HG02981 (cell line): ENCODE results near the gene WNT6.
A peak's percentile ranks its signal among the peaks of the same experiment; 100 is the strongest.

Experiments
- ATAC-seq: cut with Tn5 transposase; IDR thresholded peaks from one replicate; pipeline ENCODE4 v1.9.1; 2021; ENCODE audit warnings: mild to moderate bottlenecking, moderate library complexity; ENCODE audit not compliant: unreplicated experiment

WNT6 gene

DNA sequence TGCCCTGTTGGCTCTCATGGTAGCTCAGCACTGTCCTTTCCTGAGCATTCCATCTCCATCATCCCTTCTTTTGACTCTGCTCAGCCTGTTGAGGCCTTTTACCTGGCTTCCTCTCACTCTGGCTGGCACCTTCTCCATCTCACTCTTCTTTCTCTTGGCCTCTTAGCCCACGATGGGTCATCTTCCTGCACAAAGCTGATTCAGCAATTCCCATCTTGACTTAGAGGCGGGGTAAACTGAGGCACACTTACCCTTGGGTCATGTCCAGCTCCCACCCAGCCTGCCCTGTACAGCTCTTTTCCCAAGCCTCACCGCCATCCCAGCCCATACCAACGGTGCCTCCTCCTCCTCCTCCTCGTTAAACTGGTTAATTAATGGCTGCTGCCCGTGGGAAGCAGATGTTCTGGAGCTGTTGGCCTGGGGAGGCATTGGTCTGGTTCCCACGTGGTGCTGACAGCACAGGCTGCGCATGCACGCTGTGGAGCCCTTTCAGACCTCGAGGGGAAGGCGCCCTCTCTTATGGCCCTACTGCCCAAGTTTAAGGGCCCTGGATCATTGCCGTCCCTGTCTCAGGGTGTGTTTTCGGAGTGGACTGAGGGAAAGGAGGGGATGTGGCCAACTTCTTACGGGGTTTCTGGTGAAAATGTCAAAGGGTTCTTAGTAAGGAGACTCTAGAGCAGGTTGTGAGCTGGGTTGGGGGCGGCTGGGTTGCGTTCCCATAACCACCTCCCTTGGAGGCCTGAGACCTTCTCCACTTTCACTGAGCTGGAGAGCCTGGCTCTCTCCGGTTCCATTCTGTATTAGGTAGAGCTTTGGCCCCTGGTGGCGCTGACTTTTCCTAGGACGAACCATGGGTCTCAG, 31.9 kb downstream of the WNT6 start:
- no peak for ATAC-seq

DNA sequence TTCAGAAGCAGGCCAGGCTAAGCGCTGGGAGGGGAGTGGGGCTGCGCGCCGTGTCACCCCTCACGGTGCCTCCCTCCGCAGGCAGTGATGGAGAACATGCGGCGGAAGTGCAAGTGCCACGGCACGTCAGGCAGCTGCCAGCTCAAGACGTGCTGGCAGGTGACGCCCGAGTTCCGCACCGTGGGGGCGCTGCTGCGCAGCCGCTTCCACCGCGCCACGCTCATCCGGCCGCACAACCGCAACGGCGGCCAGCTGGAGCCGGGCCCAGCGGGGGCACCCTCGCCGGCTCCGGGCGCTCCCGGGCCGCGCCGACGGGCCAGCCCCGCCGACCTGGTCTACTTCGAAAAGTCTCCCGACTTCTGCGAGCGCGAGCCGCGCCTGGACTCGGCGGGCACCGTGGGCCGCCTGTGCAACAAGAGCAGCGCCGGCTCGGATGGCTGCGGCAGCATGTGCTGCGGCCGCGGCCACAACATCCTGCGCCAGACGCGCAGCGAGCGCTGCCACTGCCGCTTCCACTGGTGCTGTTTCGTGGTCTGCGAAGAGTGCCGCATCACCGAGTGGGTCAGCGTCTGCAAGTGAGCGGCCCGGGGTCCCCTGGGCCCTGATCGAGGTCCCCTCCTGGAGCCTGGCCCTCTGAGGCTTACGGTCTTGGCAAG, 33.2 kb downstream of the WNT6 start:
- peak; percentile 42 for ATAC-seq

DNA sequence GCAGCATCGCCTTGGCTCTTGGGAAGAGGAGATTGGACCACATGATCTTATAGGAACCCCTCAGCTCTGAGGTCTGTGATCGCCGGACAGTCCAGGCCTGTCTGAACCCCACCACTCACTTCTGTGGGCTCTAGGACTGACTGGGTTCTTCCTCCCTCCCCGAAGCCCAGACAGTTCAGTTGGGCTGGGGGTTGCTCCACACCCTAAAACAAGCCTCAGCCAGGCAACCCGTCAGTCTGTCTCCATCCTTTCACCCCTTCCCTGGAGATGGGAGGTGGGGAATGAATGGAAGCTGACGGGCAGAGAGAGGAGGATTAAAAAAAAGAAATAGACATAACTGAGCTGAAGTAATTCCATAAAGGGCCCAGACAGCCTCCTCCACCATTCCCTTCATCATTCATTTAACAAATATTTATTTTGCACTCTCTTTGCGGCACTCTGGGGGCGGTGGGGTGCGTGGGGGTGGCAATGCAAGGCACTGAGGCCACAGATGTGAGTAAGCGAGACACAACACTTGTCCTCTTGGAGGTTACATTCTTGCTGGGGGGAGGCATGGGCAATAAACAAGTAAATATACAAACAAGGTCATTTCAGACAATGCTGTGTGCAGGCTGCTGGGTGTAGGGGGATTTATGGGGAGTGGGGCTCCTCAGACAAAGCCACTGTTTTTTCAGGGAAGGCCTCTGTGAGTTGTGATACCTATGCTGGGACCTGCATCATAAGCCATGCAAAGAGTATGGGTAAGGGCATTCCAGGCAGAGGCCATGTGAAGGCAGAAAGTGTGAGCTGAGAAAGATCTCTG, 33.9 kb downstream of the WNT6 start:
- ATAC-seq: no peak

DNA sequence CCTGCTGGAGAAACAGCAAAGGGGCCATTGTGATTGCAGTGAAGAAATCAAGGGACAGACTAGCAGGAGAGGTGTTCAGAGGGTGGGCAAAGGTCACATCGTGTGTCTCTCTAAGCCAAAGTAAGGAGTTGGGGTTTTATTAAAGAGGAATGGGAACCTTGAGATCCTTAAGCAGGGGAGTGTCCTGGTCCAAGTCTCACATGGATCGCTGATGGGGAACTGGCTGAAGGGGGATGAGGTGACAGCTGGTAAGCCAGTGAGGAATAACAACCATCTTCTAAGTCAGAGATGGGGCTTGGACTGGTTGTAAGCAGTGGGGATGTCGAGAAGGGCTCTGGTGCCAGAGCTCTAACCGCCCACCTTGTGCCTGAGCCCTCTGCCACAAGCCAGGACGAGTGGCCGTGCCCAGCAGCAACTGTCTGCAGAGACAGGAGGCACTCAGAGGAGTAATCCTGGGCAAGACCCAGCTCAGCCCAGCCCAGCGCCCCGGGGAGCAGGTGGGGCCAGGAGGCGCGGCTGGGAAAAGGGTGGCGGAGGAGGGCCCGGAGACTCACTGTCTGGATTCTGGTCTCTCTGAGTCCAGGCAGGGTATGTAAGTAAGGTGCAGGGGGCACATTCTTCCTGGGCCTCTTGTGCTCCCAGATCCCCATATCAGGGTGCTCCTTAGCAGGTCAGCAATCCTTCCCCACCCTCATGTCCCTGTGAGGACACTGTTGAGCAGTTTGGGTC, 34.7 kb downstream of the WNT6 start:
- ATAC-seq: no peak

DNA sequence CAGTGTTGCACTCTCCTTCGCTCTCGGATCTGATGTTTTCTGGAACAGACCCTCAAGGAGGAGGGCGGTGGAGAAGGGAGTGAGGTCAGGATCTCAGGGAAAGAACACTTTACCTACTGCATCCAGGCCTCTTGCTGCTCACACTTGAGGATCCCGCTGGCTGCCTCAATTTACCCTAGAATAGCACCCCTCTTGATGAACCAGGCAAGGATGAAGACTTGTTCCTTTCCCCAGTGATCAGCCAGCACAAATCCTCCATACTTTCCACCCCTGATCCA, 35.2 kb downstream of the WNT6 start:
- ATAC-seq: no peak

GRCh38 chr2:218895326-218895725, 35.7 kb downstream of the WNT6 start:
- ATAC-seq: no peak

DNA sequence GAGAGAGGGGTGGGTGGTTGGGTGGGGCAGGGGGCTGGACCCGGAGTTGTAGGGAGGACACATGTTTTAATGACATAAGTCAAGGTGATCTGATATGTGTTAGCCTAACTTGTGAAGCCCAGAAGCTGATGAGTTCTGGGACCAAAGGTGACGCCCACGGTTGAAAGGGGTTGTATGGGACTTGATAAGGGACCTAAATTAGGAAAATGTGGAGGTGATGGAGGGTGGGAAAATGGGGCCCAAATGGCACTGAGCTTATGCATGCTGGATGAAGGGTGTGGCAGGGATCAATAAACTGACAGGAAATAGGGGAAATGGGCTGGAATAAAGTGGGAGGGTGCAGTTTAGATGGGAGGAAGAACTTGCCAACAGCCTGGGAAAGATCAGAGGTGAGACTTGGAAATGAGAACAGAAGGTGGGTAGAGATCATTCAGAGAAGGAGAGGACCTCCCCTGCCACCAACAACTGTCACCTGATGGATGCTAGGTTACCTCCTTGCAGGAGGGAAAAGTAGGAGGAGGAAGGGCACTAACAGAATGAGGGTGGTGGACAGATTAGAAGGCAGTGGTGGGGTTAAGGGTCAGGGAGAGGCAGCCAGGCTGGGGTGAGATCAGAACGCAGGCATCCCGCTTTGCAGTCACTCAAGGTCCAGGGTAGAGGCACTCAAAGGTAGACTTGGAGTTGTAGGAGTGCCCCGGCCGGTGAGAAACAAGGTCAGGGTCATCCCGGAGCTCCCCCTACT, 36.3 kb downstream of the WNT6 start:
- ATAC-seq: peak; percentile 16

DNA sequence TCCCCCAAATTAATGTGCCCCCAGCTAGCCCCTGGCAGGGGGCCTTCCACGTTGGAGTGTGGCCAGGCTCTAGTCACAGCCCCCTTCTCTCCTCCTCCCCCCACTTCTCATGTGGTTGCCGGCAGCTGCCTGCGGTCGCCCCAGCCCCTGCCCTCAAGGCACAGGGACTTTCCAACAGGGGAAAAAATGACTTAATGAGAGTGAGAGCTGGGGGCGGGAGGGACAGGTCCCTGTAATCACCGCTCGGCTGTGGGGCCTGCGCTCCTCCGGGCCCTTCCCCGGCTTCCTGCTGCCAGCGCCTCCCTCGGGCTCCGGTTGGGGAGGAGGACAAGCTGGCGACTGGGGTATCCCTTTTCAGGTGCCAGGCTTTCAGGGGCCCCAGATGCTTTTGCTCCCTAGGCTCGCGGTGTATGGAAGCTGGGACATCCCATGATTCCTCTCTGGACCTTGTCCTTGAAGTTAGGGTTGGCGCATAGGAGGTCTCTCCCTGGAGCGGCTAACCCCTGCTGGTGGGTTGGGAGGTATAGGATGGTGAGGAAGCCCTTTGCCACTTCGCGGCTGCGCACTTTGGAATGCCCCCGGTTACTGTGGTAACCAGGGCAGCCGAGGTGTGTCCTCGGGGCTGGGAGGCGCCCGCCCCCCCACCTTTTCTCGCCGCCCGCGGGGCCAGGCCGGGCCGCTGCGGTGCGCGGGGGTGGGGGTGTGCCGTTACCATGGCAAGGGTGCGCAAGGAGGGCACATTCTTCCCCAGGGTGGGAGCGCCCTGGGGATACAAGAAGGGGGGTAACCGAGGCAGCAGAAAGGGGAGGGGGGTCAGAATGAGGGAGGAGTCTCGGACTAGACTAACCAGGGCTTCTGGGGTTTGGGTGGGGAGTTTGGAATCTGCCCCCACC, 37.1 kb downstream of the WNT6 start:
- peak; percentile 51 for ATAC-seq

- no peak for ATAC-seq
Measured at GRCh38 chr2:218897394-218898108, 37.9 kb downstream of the WNT6 start.

- ATAC-seq: peak; percentile 31
Measured at GRCh38 chr2:218898109-218898878, 38.7 kb downstream of the WNT6 start.

DNA sequence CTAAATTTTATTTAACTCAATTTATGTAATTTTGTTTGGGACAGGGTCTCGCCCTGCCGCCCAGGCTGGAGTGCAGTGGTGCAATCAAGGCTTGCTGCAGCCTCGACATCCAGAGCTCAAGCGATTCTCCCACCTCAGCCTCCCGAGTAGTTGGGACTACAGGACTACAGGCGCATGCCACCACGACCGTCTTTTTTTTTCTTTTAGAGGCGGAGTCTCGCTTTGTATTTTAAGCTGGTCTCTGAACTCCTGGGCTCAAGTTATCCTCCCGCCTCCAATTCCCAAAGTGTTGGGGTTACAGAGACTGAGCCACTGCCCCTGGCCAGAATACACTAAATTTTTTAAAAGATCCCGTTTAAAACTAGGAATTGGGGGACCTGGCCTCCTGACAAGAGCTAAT, 39.5 kb downstream of the WNT6 start:
- no peak for ATAC-seq

GRCh38 chr2:218902427-218902826, 42.8 kb downstream of the WNT6 start:
- ATAC-seq: no peak

GRCh38 chr2:218904176-218904575, 44.6 kb downstream of the WNT6 start:
- ATAC-seq: no peak

DNA sequence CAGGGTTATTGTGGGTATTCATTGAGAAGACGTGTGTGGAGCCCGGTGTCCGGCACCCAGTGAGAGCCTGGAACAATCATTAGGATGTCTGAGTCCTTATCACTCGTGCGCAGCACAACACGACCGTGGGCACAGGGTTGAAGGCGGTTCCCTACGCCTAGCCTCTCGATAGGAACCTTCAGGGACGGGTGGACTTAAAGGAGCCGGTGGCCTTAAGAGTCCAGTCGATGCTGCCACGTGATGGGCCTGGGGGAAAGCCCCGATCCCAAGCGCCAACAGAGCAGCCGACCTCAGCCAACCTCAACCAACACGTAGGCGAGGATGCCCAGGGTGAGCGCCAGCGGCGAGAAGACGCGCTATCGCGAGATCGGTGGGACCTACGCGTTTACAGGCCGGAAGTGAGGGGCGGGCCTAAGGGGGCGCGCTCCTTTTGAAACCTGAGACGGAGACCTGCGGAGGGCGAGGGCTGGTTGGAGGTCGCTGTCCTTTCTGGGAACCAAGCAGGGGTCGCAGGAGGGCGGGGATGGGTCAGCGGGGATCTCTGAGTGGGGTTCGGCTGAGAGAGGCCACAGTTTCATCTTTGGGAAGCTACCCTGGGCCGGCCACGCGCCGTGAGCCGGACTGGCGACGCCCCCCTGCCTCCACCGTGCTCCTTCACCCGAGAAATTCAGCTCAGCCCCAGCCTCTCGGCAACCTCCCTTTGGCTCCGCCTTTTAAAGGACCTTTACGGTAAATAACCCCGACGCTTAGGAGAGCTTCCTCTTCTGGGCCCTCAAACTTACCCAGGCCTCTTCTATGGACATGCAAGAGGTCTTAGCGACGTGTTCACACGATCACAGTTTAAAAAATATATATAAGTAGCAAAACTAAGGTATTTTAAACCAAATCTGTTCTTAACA, 49.4 kb downstream of the WNT6 start:
- ATAC-seq: peak; percentile 91

- ATAC-seq: no peak
Measured at GRCh38 chr2:218910741-218911140, 51.1 kb downstream of the WNT6 start.

DNA sequence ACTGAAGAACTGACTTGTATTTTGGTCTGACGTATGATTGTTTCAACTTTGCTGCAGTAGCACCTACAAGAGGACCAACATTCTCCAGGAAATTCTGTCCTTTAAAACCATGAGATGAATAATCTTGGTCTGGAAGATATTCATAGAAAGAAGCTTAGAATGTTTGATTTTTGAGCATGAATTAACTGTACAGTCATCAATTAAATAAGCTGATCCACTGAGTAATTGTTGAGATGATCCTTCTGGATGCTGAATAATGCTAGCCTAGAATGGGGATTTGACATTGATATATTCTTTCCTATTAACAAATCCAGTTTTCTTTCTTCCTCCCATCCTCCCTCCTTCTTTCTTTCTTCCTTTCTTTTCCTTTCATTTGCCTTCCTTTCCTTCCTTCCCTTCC, 60.9 kb downstream of the WNT6 start:
- ATAC-seq: no peak
